HepG2 (cell line): ENCODE data around the gene ENTPD2. TPM values are rescaled to one million over a fixed set of nuclear protein-coding genes. Genes with fewer than 3 reads are reported as not detected.

ENCODE experiments used
- ATF7-NPFF ChIP-seq: sonication (generic); formaldehyde crosslinking; IDR thresholded peaks from 2 replicates; pipeline ENCODE4 v1.8.1; 2023; ENCODE audit warnings: mild to moderate bottlenecking, low read depth, missing genetic modification reagents, moderate library complexity
- BRF2 ChIP-seq: sonication (generic); formaldehyde crosslinking; IDR thresholded peaks from 2 replicates; pipeline ENCODE4 v1.8.1; 2022; ENCODE audit warnings: mild to moderate bottlenecking, missing genetic modification reagents
- CHCHD3 ChIP-seq: sonication (generic); formaldehyde crosslinking; IDR thresholded peaks from 2 replicates; pipeline ENCODE4 v1.8.0; 2022; ENCODE audit warnings: mild to moderate bottlenecking, missing genetic modification reagents, moderate library complexity
- GATAD1 ChIP-seq: IDR thresholded peaks from 2 replicates; pipeline ENCODE4 v1.6.1; 2016; ENCODE audit warnings: missing genetic modification reagents, missing compliant biosample characterization
- HOXA3 ChIP-seq: sonication (generic); formaldehyde crosslinking; IDR thresholded peaks from 2 replicates; pipeline ENCODE4 v1.5.0; 2020; ENCODE audit warnings: missing genetic modification reagents
- KDM2A ChIP-seq: sonication (generic); formaldehyde crosslinking; IDR thresholded peaks from 2 replicates; pipeline ENCODE4 v1.4.0; 2020; ENCODE audit warnings: low read depth, missing genetic modification reagents, borderline replicate concordance
- KLF13 ChIP-seq: sonication (generic); formaldehyde crosslinking; IDR thresholded peaks from 2 replicates; pipeline ENCODE4 v1.4.0; 2020; ENCODE audit warnings: mild to moderate bottlenecking, missing genetic modification reagents
- KLF15 ChIP-seq: sonication (generic); formaldehyde crosslinking; IDR thresholded peaks from 2 replicates; pipeline ENCODE4 v1.8.1; 2023; ENCODE audit warnings: borderline replicate concordance, mild to moderate bottlenecking, inconsistent platforms, missing genetic modification reagents, mixed read lengths
- MTF2 ChIP-seq: sonication (generic); formaldehyde crosslinking; IDR thresholded peaks from 2 replicates; pipeline ENCODE4 v1.5.0; 2020; ENCODE audit warnings: missing genetic modification reagents, borderline replicate concordance
- POLR2A ChIP-seq, 2 experiments: IDR thresholded peaks; 2 replicates each; pipeline ENCODE4 v1.6.1; 2011; ENCODE audit warnings: low read depth in 2 of 2, low read length in 2 of 2, mild to moderate bottlenecking in 1 of 2, moderate library complexity in 1 of 2; ENCODE audit not compliant: insufficient read depth in 1 of 2
- RARA ChIP-seq: IDR thresholded peaks from 2 replicates; pipeline ENCODE4 v1.6.1; 2016; ENCODE audit warnings: missing genetic modification reagents, missing compliant biosample characterization
- SMC3 ChIP-seq: IDR thresholded peaks from 2 replicates; pipeline ENCODE4 v1.6.1; 2011; ENCODE audit warnings: low read length, improper control_type of control experiment
- TARDBP ChIP-seq: sonication (generic); formaldehyde crosslinking; IDR thresholded peaks from 2 replicates; pipeline ENCODE4 v1.8.0; 2022; ENCODE audit warnings: mild to moderate bottlenecking, missing genetic modification reagents
- THRA ChIP-seq: sonication (generic); formaldehyde crosslinking; IDR thresholded peaks from 2 replicates; pipeline ENCODE4 v1.4.0; 2020; ENCODE audit warnings: missing genetic modification reagents, borderline replicate concordance
- ZBTB2 ChIP-seq: sonication (generic); formaldehyde crosslinking; IDR thresholded peaks from 2 replicates; pipeline ENCODE4 v1.8.0; 2022; ENCODE audit warnings: low read depth, missing genetic modification reagents
- ZBTB7A ChIP-seq: sonication (generic); formaldehyde crosslinking; IDR thresholded peaks from 2 replicates; pipeline ENCODE4 v1.8.0; 2022; ENCODE audit warnings: mild to moderate bottlenecking, missing genetic modification reagents
- ZNF136 ChIP-seq: sonication (generic); formaldehyde crosslinking; IDR thresholded peaks from 2 replicates; pipeline ENCODE4 v1.8.1; 2022; ENCODE audit warnings: low read depth, mild to moderate bottlenecking, moderate library complexity, missing genetic modification reagents
- ZNF138 ChIP-seq: sonication (generic); formaldehyde crosslinking; IDR thresholded peaks from 2 replicates; pipeline ENCODE4 v1.5.0; 2020; ENCODE audit warnings: mild to moderate bottlenecking, low read depth, missing genetic modification reagents
- ZNF160 ChIP-seq: sonication (generic); formaldehyde crosslinking; IDR thresholded peaks from 2 replicates; pipeline ENCODE4 v1.8.0; 2022; ENCODE audit warnings: mild to moderate bottlenecking, inconsistent platforms, missing genetic modification reagents
- ZNF350 ChIP-seq: sonication (generic); formaldehyde crosslinking; IDR thresholded peaks from 2 replicates; pipeline ENCODE4 v1.4.0; 2020; ENCODE audit warnings: mild to moderate bottlenecking, low read depth, missing genetic modification reagents, borderline replicate concordance
- ZNF556 ChIP-seq: sonication (generic); formaldehyde crosslinking; IDR thresholded peaks from 2 replicates; pipeline ENCODE4 v1.4.0; 2020; ENCODE audit warnings: mild to moderate bottlenecking, missing genetic modification reagents, borderline replicate concordance
- ZNF567 ChIP-seq: sonication (generic); formaldehyde crosslinking; IDR thresholded peaks from 2 replicates; pipeline ENCODE4 v1.8.1; 2023; ENCODE audit warnings: mild to moderate bottlenecking, missing genetic modification reagents, borderline replicate concordance
- ZNF607 ChIP-seq: sonication (generic); formaldehyde crosslinking; IDR thresholded peaks from 2 replicates; pipeline ENCODE4 v1.5.1; 2020; ENCODE audit warnings: missing genetic modification reagents, mild to moderate bottlenecking, borderline replicate concordance
- ZNF703 ChIP-seq: sonication (generic); formaldehyde crosslinking; IDR thresholded peaks from 2 replicates; pipeline ENCODE4 v1.5.1; 2020; ENCODE audit warnings: missing genetic modification reagents, mild to moderate bottlenecking, moderate library complexity, borderline replicate concordance
- ZNF891 ChIP-seq: sonication (generic); formaldehyde crosslinking; IDR thresholded peaks from 2 replicates; pipeline ENCODE4 v1.5.0; 2020; ENCODE audit warnings: mild to moderate bottlenecking, missing genetic modification reagents
- ZSCAN12 ChIP-seq: sonication (generic); formaldehyde crosslinking; IDR thresholded peaks from 2 replicates; pipeline ENCODE4 v1.9.0; 2021; ENCODE audit warnings: mild to moderate bottlenecking, missing genetic modification reagents
- ZZZ3 ChIP-seq: sonication (generic); formaldehyde crosslinking; IDR thresholded peaks from 2 replicates; pipeline ENCODE4 v1.4.0; 2020; ENCODE audit warnings: missing genetic modification reagents, mild to moderate bottlenecking, borderline replicate concordance
- polyA plus RNA-seq, 8 experiments: library from polyadenylated mRNA; depleted of rRNA in 3 of 8; stranded (reverse) in 7 of 8; unstranded in 1 of 8; fragments of >200 nt; fragmentation: Illumina TruSeq in 4 of 8; extraction: Trizol in 4 of 8; gene quantifications; 2 replicates each; pipeline versions ENCODE4 v1.2.1 to v1.2.3, GENCODE V29; 2011 to 2016; ENCODE audit warnings: low read depth in 4 of 8, missing spikeins in 1 of 8, mixed read lengths in 1 of 8; ENCODE audit not compliant: insufficient read depth in 1 of 8
- total RNA-seq, 5 experiments: library from RNA; depleted of rRNA; stranded (reverse); fragments of >200 nt; fragmentation: Illumina TruSeq; extraction: Trizol; gene quantifications; 2 replicates each; pipeline ENCODE4 v1.2.3, GENCODE V29; 2016; ENCODE audit warnings: low read depth in 1 of 5

The ENTPD2 gene
- total and polyA plus RNA-seq, 2 of the 13 experiments (the other 11 are each of a cell fraction or from before 2014, with no cell fraction given), result 0.95 to 3.2 TPM

DNA sequence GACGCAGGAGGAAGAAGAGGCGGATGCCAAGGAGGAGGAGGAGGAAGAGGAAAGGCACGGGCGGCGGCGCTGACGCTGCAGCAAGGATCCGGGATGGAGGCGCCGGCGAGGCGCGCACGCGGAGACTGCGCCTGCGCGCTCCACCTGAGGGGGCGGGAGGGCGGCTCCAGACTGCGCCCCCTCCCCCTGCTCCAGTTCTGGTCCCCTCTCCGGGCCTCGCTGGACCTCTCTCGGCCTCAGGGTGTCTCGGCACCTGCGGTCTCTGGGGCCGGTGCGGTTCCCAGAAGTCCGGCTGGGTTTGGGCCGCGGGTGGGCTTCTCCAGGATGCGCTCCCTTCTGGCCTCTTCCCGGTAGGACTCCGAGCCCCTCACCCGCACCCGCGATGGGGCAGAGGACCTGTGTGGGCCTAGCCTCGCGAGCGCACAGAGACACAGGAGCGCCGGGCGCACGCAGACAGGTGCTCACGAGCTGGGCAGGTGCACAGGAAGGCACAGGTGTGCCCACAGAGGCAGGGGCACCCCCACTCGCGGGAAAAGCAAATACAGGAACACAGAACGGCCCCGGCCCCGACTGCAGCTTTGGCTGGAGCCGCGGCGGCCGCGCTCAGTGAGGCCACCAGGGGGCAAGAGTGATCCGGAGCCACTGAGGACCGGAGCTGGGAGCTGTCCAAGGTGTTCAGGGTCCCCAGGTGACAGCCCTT lies 7.6 kb downstream of the ENTPD2 start, which contains the start of gene NPDC1 (continued):
- TF ChIP-seq ZNF607 (CRISPR knock-in tag) (peak; percentile 75; the same call in 1 of the 2 replicates), ZNF556 (CRISPR knock-in tag) (no peak), ZZZ3 (CRISPR knock-in tag) (no peak), BRF2 (CRISPR knock-in tag) (0 out of 2 replicates have a peak, but pooled peaks have one; percentile 33), KLF15 (CRISPR knock-in tag) (no peak), SMC3 (peak; percentile 31; the same call in 1 of the 2 replicates), ZSCAN12 (peak; percentile 78; the same call in 1 of the 2 replicates), ZNF138 (CRISPR knock-in tag) (peak; percentile 89), KDM2A (CRISPR knock-in tag) (peak; percentile 93), POLR2A (IDR thresholded peaks at IDR 0.05; ENCODE audit: insufficient read depth in 1 of 2, low read depth in 2 of 2, low read length in 2 of 2) (no peak), ZNF160 (CRISPR knock-in tag) (no peak; the same call in 1 of the 2 replicates), CHCHD3 (CRISPR knock-in tag) (peak; percentile 30; the same call in 1 of the 2 replicates), HOXA3 (CRISPR knock-in tag) (peak; percentile 68), TARDBP (CRISPR knock-in tag) (peak; percentile 50; the same call in 1 of the 2 replicates), ZNF891 (CRISPR knock-in tag) (peak; percentile 67; the same call in 1 of the 2 replicates), ZNF703 (0 out of 2 replicates have a peak, but pooled peaks have one; percentile 3), ZNF136 (CRISPR knock-in tag) (0 out of 2 replicates have a peak, but pooled peaks have one; percentile 59), ZBTB2 (peak; percentile 60), THRA (CRISPR knock-in tag) (peak; percentile 73), ATF7-NPFF (CRISPR knock-in tag) (no peak), GATAD1 (CRISPR knock-in tag) (peak; percentile 67), MTF2 (CRISPR knock-in tag) (peak; percentile 95), KLF13 (CRISPR knock-in tag) (no peak), RARA (CRISPR knock-in tag) (peak; percentile 51), ZNF567 (CRISPR knock-in tag) (0 out of 2 replicates have a peak, but pooled peaks have one; percentile 73), ZBTB7A (CRISPR knock-in tag) (peak; percentile 57), ZNF350 (0 out of 2 replicates have a peak, but pooled peaks have one; percentile 71)
